Panc1 (cell line): ENCODE results near the gene LRSAM1.

Experiments used
- POLR2AphosphoS5 ChIP-seq: IDR thresholded peaks from 2 replicates; pipeline ENCODE4 v1.6.1; 2012; ENCODE audit warnings: mild to moderate bottlenecking, low read depth, low read length, moderate library complexity
- SIN3A ChIP-seq: IDR thresholded peaks from 2 replicates; pipeline ENCODE4 v1.6.1; 2012; ENCODE audit warnings: low read depth, mild to moderate bottlenecking, low read length, moderate library complexity, borderline replicate concordance; ENCODE audit not compliant: insufficient read depth
- TCF7L2 ChIP-seq: IDR thresholded peaks from 2 replicates; pipeline ENCODE4 v1.6.1; 2011; ENCODE audit warnings: mild to moderate bottlenecking, low read depth, low read length, inconsistent platforms
- TF ChIP-seq, protein P1 (sequence below): fragments of 450-650 bp; IDR thresholded peaks from 2 replicates; pipeline ENCODE4 v1.5.1; 2017; ENCODE audit warnings: mild to moderate bottlenecking
- TF ChIP-seq, protein P2 (sequence below), 2 experiments: IDR thresholded peaks; 2 replicates each; pipeline ENCODE4 v1.6.1; 2011 to 2012; ENCODE audit warnings: low read depth in 2 of 2, control low read depth in 1 of 2, low read length in 1 of 2, mild to moderate bottlenecking in 1 of 2, moderate library complexity in 1 of 2; ENCODE audit not compliant: insufficient read depth in 1 of 2

DNA sequence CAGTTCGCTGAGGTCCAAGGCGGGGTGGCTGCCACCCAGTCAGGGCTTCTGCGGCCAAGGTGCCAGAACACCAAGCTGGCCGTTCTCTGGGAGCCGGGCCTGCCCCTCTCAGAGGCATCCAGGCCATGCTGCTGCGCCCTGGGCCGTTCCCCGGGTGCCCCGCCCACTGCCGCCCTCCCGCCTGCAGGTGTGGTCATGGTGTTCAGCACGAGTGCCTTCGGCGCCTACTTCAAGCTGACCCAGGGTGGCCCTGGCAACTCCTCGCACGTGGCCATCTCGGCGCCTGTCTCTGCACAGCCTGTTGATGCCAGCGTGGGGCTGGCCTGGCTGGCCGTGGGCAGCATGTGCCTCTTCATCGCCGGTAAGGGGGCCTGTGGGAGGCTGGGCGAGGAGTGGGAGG is 46.7 kb upstream of the LRSAM1 start:
- TF ChIP-seq, protein P1, sequence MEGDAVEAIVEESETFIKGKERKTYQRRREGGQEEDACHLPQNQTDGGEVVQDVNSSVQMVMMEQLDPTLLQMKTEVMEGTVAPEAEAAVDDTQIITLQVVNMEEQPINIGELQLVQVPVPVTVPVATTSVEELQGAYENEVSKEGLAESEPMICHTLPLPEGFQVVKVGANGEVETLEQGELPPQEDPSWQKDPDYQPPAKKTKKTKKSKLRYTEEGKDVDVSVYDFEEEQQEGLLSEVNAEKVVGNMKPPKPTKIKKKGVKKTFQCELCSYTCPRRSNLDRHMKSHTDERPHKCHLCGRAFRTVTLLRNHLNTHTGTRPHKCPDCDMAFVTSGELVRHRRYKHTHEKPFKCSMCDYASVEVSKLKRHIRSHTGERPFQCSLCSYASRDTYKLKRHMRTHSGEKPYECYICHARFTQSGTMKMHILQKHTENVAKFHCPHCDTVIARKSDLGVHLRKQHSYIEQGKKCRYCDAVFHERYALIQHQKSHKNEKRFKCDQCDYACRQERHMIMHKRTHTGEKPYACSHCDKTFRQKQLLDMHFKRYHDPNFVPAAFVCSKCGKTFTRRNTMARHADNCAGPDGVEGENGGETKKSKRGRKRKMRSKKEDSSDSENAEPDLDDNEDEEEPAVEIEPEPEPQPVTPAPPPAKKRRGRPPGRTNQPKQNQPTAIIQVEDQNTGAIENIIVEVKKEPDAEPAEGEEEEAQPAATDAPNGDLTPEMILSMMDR = no peak
- TF ChIP-seq SIN3A (no peak), TCF7L2 (no peak), POLR2AphosphoS5 (no peak)
- TF ChIP-seq, protein P2, sequence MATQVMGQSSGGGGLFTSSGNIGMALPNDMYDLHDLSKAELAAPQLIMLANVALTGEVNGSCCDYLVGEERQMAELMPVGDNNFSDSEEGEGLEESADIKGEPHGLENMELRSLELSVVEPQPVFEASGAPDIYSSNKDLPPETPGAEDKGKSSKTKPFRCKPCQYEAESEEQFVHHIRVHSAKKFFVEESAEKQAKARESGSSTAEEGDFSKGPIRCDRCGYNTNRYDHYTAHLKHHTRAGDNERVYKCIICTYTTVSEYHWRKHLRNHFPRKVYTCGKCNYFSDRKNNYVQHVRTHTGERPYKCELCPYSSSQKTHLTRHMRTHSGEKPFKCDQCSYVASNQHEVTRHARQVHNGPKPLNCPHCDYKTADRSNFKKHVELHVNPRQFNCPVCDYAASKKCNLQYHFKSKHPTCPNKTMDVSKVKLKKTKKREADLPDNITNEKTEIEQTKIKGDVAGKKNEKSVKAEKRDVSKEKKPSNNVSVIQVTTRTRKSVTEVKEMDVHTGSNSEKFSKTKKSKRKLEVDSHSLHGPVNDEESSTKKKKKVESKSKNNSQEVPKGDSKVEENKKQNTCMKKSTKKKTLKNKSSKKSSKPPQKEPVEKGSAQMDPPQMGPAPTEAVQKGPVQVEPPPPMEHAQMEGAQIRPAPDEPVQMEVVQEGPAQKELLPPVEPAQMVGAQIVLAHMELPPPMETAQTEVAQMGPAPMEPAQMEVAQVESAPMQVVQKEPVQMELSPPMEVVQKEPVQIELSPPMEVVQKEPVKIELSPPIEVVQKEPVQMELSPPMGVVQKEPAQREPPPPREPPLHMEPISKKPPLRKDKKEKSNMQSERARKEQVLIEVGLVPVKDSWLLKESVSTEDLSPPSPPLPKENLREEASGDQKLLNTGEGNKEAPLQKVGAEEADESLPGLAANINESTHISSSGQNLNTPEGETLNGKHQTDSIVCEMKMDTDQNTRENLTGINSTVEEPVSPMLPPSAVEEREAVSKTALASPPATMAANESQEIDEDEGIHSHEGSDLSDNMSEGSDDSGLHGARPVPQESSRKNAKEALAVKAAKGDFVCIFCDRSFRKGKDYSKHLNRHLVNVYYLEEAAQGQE (IDR thresholded peaks at IDR 0.05; ENCODE audit: insufficient read depth in 1 of 2, low read depth in 2 of 2, low read length in 1 of 2) = no peak
